ENCODE results near the gene TTLL6. TPM values are rescaled to one million over a fixed set of nuclear protein-coding genes. Genes with fewer than 3 reads are reported as not detected.

TTLL6 gene
- total RNA-seq, 1 experiment from 2014 or later: 3.4 TPM

- H3K27me3 Mint-ChIP-seq (ENCODE audit: low read depth): peaks cover 99% of the 10 kb centered on the region
- H3K4me1 Mint-ChIP-seq: peaks cover 15% of the 10 kb centered on the region
- no peak overlapping the region for H3K27ac Mint-ChIP-seq
- CTCF ChIA-PET: interaction anchor here (1.1 to 1.9 kb wide), 4 partner anchors 33 to 121 kb away, joined by 3 to 6 read pairs (median 6); no protein-coding TSS in a partner anchor
- ATAC-seq (no peak), DNase-seq (ENCODE audit: low spot score) (no peak)
- H3K36me3 Mint-ChIP-seq: no peaks in the 10 kb centered on the region
- TF ChIP-seq ZNF219 (CRISPR knock-in tag; IDR thresholded peaks at IDR 0.05; ENCODE audit: borderline replicate concordance): no peak
- no peak for TF ChIP-seq ELF4 (CRISPR knock-in tag; IDR thresholded peaks at IDR 0.05; ENCODE audit: low read depth)
- no peak for TF ChIP-seq MLX (CRISPR knock-in tag; IDR thresholded peaks at IDR 0.05)
- TF ChIP-seq ZNF121 (CRISPR knock-in tag; IDR thresholded peaks at IDR 0.05): no peak
- TF ChIP-seq MAX (CRISPR knock-in tag; IDR thresholded peaks at IDR 0.05): no peak
- no peak for TF ChIP-seq ZNF281 (CRISPR knock-in tag; IDR thresholded peaks at IDR 0.05)
- no peak for TF ChIP-seq ARID4B (CRISPR knock-in tag; IDR thresholded peaks at IDR 0.05; ENCODE audit: borderline replicate concordance)
- TF ChIP-seq IRF2 (CRISPR knock-in tag; IDR thresholded peaks at IDR 0.05; ENCODE audit: borderline replicate concordance, low read depth): no peak
- TF ChIP-seq ZNF532 (CRISPR knock-in tag; IDR thresholded peaks at IDR 0.05; ENCODE audit: borderline replicate concordance): no peak
- no peak for TF ChIP-seq OVOL2 (CRISPR knock-in tag; IDR thresholded peaks at IDR 0.05; ENCODE audit: borderline replicate concordance)
- TF ChIP-seq JUN (CRISPR knock-in tag; IDR thresholded peaks at IDR 0.05): no peak
- TF ChIP-seq RORB (CRISPR knock-in tag; IDR thresholded peaks at IDR 0.05): no peak
- TF ChIP-seq SP1 (CRISPR knock-in tag; conservative IDR thresholded peaks at IDR 0.05): no peak
- no peak for TF ChIP-seq GRHL2 (CRISPR knock-in tag; IDR thresholded peaks at IDR 0.05; ENCODE audit: insufficient replicate concordance, severe bottlenecking)
- TF ChIP-seq NR2C2 (CRISPR knock-in tag; IDR thresholded peaks at IDR 0.05): no peak
- H3K4me3 Mint-ChIP-seq: no peak overlapping the region
- POLR2A ChIA-PET: no interaction called here
- H3K9me3 Mint-ChIP-seq: no peaks in the 10 kb centered on the region
Measured at GRCh38 chr17:48757524-48757961, 59.5 kb downstream of the TTLL6 start.

Measured in WTC11 (cell line).